Body of pancreas (tissue), 4 donors: Measurements from ENCODE around the gene PHRF1.

ENCODE experiments used
- POLR2A ChIP-seq, 3 donors: fragments of 450-650 bp; IDR thresholded peaks; one replicate each; pipeline ENCODE4 v1.6.1; 2016; ENCODE audit warnings: antibody characterized with exemption in 3 of 3, mild to moderate bottlenecking in 2 of 3
- TF ChIP-seq, protein P1 (sequence below), 7 experiments: fragments of 450-650 bp in 4 of 7; fragments of 200-600 bp in 3 of 7; sonication (generic) in 3 of 7; IDR thresholded peaks; one replicate each; pipeline ENCODE4 v1.5.1; 2016 to 2019; ENCODE audit warnings: antibody characterized with exemption in 7 of 7

DNA sequence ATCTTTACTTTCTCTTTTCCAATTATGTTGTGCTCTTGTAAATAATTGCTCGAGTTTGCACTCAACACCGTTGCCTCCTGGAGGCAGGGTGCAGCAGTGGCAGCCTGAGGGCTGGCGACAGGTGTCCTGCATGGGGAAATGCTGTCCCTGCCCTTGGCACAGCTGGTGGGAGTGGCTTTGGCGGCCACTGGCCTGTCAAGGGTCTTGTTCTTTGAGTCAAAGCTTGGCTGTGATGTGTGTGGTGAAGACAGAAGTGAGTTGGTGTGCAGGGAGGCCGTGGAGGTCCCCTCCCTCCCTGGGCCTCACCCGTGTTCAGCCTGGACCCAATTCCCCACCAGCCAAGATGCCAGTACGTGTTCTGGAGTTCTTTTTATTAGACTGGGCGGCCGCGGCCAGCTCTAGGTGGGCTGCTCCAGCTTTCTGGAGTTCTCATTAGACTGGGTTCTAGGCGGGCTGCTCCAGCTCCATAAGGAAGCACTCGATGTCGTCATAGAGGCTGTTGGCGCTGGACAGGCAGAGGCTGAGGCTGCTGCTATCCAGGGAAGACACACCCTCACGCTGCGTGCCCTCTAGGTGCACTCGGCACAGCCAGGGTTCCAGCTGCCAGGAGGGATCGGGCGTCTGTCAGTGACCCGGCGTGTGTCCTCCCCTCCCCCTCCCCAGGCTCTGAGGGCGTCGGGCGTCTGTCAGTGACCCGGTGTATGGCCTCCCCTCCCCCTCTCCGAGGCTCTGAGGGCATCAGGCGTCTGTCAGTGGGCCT is 36.1 kb downstream of the PHRF1 start:
- TF ChIP-seq, protein P1, sequence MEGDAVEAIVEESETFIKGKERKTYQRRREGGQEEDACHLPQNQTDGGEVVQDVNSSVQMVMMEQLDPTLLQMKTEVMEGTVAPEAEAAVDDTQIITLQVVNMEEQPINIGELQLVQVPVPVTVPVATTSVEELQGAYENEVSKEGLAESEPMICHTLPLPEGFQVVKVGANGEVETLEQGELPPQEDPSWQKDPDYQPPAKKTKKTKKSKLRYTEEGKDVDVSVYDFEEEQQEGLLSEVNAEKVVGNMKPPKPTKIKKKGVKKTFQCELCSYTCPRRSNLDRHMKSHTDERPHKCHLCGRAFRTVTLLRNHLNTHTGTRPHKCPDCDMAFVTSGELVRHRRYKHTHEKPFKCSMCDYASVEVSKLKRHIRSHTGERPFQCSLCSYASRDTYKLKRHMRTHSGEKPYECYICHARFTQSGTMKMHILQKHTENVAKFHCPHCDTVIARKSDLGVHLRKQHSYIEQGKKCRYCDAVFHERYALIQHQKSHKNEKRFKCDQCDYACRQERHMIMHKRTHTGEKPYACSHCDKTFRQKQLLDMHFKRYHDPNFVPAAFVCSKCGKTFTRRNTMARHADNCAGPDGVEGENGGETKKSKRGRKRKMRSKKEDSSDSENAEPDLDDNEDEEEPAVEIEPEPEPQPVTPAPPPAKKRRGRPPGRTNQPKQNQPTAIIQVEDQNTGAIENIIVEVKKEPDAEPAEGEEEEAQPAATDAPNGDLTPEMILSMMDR (IDR thresholded peaks at IDR 0.05) = no peak
- TF ChIP-seq POLR2A (IDR thresholded peaks at IDR 0.05) = no peak
